DND-41 (cell line): ENCODE results near the gene OBP2B.

ENCODE experiments used
- CTCF ChIP-seq: IDR thresholded peaks from 2 replicates; pipeline ENCODE4 v1.5.1; 2012; ENCODE audit warnings: borderline replicate concordance, low read length, moderate library complexity, mild to moderate bottlenecking; ENCODE audit not compliant: poor library complexity, severe bottlenecking; ENCODE audit errors: extremely low read depth
- EZH2 ChIP-seq: IDR thresholded peaks from 3 replicates; pipeline ENCODE4 v1.6.1; 2012; ENCODE audit warnings: borderline replicate concordance, low read depth, mild to moderate bottlenecking, moderate library complexity, low read length, inconsistent platforms; ENCODE audit not compliant: severe bottlenecking

DNA sequence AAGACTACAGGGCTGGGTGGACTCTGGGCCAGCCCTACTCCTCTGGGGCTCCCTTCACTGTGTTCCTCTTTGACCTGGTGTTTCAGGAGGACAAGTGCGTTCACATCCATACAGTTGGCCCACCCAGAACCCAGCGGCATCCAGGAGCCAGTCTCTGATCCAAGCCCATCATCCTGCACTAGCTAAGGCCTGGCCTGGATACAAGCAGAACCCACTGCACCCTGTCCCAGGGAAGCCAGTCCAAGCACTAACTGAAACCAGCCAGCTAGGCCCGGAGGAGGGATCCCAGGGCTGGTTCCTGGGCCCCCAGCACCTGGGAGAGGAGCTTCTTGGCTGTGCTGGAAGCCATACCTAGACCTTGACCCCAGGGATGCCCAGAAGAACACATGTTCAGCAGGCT, 41.3 kb downstream of the OBP2B start:
- TF ChIP-seq CTCF (no peak), EZH2 (no peak)
